Activated naive CD8-positive, alpha-beta T cell treated with anti-CD3 and anti-CD28 coated beads, Interleukin-2, amount 10 ng/mL, durations not matched to agents 7 days and 5 days (primary cell): Measurements from ENCODE around the gene S100B. TPM values are rescaled to one million over a fixed set of nuclear protein-coding genes. Genes with fewer than 3 reads are reported as not detected.
"Not testable (repeated sequence)": the region's sequence is repeated elsewhere in the genome, so short reads cannot be mapped to it uniquely, and the experiment has no call there.

Experiments
- ATAC-seq: fragments of 150-1000 bp; cut with Tn5 transposase; one replicate; pipeline ENCODE4 v1.10.0; 2021; ENCODE audit warnings: low read depth, moderate library complexity
- POLR2A ChIA-PET: fragments of 350-600 bp; sonication (Branson Sonifier 250); formaldehyde crosslinking; loops from one replicate; lab custom pipeline; 2021; ENCODE audit warnings: antibody characterized with exemption; lab: Charles Lee
- DNase-seq: peaks from one replicate; pipeline ENCODE4 v3.0.0; 2021
- H3K27ac Mint-ChIP-seq: one replicate; pipeline ENCODE4 v1.8.0; 2022; ENCODE audit warnings: mild to moderate bottlenecking, mixed read lengths
- H3K27me3 Mint-ChIP-seq: one replicate; pipeline ENCODE4 v1.8.0; 2022; ENCODE audit warnings: mild to moderate bottlenecking, moderate library complexity, mixed read lengths
- H3K36me3 Mint-ChIP-seq: one replicate; pipeline ENCODE4 v1.8.0; 2021; ENCODE audit warnings: mild to moderate bottlenecking, mixed read lengths
- H3K4me1 Mint-ChIP-seq: one replicate; pipeline ENCODE4 v1.8.0; 2021; ENCODE audit warnings: mixed read lengths
- H3K4me3 Mint-ChIP-seq: one replicate; pipeline ENCODE4 v1.8.0; 2022; ENCODE audit warnings: mild to moderate bottlenecking, moderate library complexity, mixed read lengths
- H3K9me3 Mint-ChIP-seq: one replicate; pipeline ENCODE4 v1.8.0; 2021; ENCODE audit warnings: mixed read lengths
- total RNA-seq, 2 experiments: library from RNA; stranded (reverse); gene quantifications; one replicate each; pipeline ENCODE4 v1.2.3, GENCODE V29; 2021

S100B gene
- total RNA-seq, 2 experiments from 2014 or later: 15.8 to 16.3 TPM

DNA sequence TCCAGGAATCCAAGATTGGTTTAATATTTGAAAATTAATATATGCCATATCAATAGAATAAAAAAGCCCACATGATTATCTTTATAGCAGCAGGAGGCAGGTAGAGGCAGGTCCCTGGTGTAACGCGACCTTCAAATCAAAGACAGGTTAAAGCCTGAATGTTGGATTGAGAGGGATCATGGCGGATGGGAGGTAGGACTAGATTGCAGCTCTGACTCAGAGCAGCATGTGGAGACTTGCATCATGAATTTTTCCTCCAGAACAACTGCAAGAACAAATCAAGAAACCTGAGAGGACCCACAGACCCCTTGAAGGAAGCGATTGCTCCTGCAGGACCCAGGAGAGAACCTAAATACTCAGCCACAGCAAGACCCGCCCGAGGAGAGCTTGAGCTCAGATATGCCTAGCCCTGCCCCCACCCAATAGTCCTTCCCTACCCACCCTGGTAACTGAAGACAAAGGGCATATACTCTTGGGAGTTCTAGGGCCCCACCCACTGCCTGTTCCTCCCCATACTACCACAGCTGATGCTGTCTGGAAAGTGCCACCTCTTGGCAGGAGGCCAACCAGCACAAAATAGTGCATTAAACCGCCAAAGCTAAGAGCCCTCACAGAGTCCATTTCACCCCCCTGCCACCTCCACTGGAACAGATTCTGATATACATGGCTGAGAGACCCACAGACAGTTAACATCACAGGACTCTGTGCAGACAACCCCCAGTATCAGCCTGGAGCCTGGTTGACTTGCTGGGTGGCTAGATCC is 19.5 kb downstream of the S100B start:
- H3K36me3 Mint-ChIP-seq: peaks cover 61% of the 10 kb centered on the region
- H3K4me3 Mint-ChIP-seq: no peak overlapping the region
- POLR2A ChIA-PET: interaction anchor here (1.3 kb wide), 1 partner anchor 21 kb away, joined by 3 read pairs; no protein-coding TSS in a partner anchor
- peaks cover 13% of the 10 kb centered on the region for H3K4me1 Mint-ChIP-seq
- peaks cover 32% of the 10 kb centered on the region for H3K9me3 Mint-ChIP-seq
- no peaks in the 10 kb centered on the region for H3K27me3 Mint-ChIP-seq
- DNase-seq (no peak), ATAC-seq (no peak)
- no peak overlapping the region for H3K27ac Mint-ChIP-seq

GRCh38 chr21:46581780-46582307 is 23.0 kb downstream of the S100B start:
- Mint-ChIP-seq H3K27me3 (no peaks in the 10 kb centered on the region), H3K9me3 (peaks cover 36% of the 10 kb centered on the region), H3K4me3 (no peak overlapping the region), H3K27ac (no peak overlapping the region), H3K4me1 (no peaks in the 10 kb centered on the region), H3K36me3 (peaks cover 61% of the 10 kb centered on the region)
- POLR2A ChIA-PET: interaction anchor here (1.0 kb wide), 1 partner anchor 51 kb away, joined by 3 read pairs; no protein-coding TSS in a partner anchor
- no peak for ATAC-seq
- no peak for DNase-seq

DNA sequence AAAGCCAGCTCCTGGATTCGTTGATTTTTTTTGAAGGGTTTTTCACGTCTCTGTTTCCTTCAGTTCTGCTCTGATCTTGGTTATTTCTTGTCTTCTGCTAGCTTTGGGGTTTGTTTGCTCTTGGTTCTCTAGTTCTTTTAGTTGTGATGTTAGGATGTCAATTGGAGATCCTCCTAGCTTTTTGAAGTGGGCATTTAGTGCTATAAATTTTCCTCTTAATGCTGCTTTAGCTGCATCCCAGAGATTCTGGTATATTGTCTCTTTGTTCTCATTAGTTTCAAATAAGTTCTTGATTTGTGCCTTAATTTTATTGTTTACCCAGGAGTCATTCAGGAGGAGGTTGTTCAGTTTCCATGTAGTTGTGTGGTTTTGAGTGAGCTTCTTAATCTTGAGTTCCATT is 25.5 kb downstream of the S100B start:
- ATAC-seq, H3K4me3 Mint-ChIP-seq, DNase-seq, H3K27ac Mint-ChIP-seq, H3K4me1 Mint-ChIP-seq, H3K27me3 Mint-ChIP-seq: not testable (repeated sequence)
- peaks cover 28% of the 10 kb centered on the region for H3K9me3 Mint-ChIP-seq
- POLR2A ChIA-PET: interaction anchor here (1.1 kb wide), 1 partner anchor 42 kb away, joined by 3 read pairs; no protein-coding TSS in a partner anchor
- peaks cover 51% of the 10 kb centered on the region for H3K36me3 Mint-ChIP-seq

DNA sequence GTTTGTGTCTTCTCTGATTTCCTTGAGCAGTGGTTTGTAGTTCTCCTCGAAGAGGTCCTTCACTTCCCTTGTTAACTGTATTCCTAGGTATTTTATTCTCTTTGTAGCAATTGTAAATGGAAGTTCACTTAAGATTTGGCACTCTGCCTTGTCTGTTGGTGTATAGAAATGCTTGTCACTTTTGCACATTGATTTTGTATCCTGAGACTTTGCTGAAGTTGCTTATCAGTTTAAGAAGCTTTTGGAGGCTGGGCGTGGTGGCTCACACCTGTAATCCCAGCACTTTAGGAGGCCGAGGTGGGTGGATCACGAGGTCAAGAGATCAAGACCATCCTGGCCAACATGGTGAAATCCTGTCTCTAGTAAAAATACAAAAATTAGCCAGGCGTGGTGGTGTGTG is 27.1 kb downstream of the S100B start:
- ATAC-seq, DNase-seq, POLR2A ChIA-PET, H3K4me3 Mint-ChIP-seq, H3K4me1 Mint-ChIP-seq, H3K27me3 Mint-ChIP-seq, H3K27ac Mint-ChIP-seq: not testable (repeated sequence)
- H3K9me3 Mint-ChIP-seq: peaks cover 28% of the 10 kb centered on the region
- H3K36me3 Mint-ChIP-seq: peaks cover 56% of the 10 kb centered on the region

DNA sequence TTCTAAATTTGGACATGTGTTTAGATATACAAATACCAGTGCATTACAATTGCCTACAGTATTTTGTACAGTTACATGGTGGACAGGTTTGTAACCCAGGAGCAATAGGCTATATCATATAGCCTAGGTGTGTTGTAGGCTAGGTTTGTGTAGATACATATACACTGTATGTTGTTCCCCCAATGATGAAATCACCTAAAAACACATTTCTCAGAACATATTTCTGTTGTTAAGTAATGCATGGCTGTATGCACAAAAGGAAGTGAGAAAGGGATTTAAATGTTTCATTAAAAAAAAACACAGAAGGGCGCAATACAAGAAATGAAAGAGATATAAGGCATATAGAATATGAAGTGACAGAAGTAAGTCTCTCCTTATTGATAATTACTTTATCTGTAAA is 32.0 kb downstream of the S100B start:
- ATAC-seq (no peak), DNase-seq (no peak)
- Mint-ChIP-seq H3K4me1 (peaks cover 5% of the 10 kb centered on the region), H3K4me3 (no peak overlapping the region), H3K9me3 (peaks cover 8% of the 10 kb centered on the region), H3K27me3 (no peaks in the 10 kb centered on the region), H3K27ac (no peak overlapping the region), H3K36me3 (peaks cover 53% of the 10 kb centered on the region)
- POLR2A ChIA-PET: no interaction called here

DNA sequence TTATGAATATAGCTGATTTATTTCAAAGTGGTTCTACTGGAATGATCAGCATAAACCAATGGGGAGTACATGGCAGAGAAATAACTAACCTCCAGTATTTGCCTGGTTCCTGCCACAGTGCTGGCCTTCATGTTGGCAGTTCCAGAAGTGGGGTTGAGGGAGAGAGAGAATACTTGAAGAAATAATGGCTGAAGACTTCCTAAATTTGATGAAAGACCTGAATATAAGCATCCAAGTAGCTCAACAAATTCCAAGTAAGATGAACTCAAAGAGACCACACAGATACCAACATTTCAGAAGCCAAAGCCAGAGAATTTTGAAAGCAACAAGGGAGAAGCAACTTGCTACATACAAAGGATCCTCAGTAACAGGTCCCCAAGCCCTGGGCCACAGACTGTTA is 34.3 kb downstream of the S100B start:
- no peak for DNase-seq
- POLR2A ChIA-PET: no interaction called here
- Mint-ChIP-seq H3K9me3 (peaks cover 4% of the 10 kb centered on the region), H3K27ac (no peak overlapping the region), H3K27me3 (no peaks in the 10 kb centered on the region), H3K4me3 (no peak overlapping the region), H3K36me3 (peaks cover 67% of the 10 kb centered on the region), H3K4me1 (peaks cover 7% of the 10 kb centered on the region)
- no peak for ATAC-seq

GRCh38 chr21:46570119-46570518 is 34.8 kb downstream of the S100B start:
- POLR2A ChIA-PET: no interaction called here
- DNase-seq (no peak), ATAC-seq (no peak)
- Mint-ChIP-seq H3K4me1 (peaks cover 5% of the 10 kb centered on the region), H3K27ac (no peak overlapping the region), H3K9me3 (peaks cover 4% of the 10 kb centered on the region), H3K27me3 (no peaks in the 10 kb centered on the region), H3K36me3 (peaks cover 65% of the 10 kb centered on the region), H3K4me3 (no peak overlapping the region)

- Mint-ChIP-seq H3K4me3 (no peak overlapping the region), H3K36me3 (peaks cover 61% of the 10 kb centered on the region), H3K27me3 (no peaks in the 10 kb centered on the region), H3K9me3 (peaks cover 4% of the 10 kb centered on the region), H3K27ac (no peak overlapping the region), H3K4me1 (peaks cover 5% of the 10 kb centered on the region)
- POLR2A ChIA-PET: no interaction called here
- no peak for DNase-seq
- ATAC-seq: no peak
Measured at GRCh38 chr21:46569081-46569480, 35.8 kb downstream of the S100B start.

GRCh38 chr21:46568562-46568961 is 36.3 kb downstream of the S100B start:
- ATAC-seq: no peak
- H3K9me3 Mint-ChIP-seq: peaks cover 4% of the 10 kb centered on the region
- POLR2A ChIA-PET: no interaction called here
- no peak overlapping the region for H3K4me3 Mint-ChIP-seq
- H3K4me1 Mint-ChIP-seq: peaks cover 5% of the 10 kb centered on the region
- peaks cover 61% of the 10 kb centered on the region for H3K36me3 Mint-ChIP-seq
- H3K27me3 Mint-ChIP-seq: no peaks in the 10 kb centered on the region
- no peak for DNase-seq
- H3K27ac Mint-ChIP-seq: no peak overlapping the region

- ATAC-seq (no peak), DNase-seq (no peak)
- H3K9me3 Mint-ChIP-seq: no peaks in the 10 kb centered on the region
- no peaks in the 10 kb centered on the region for H3K27me3 Mint-ChIP-seq
- no peak overlapping the region for H3K4me3 Mint-ChIP-seq
- POLR2A ChIA-PET: no interaction called here
- H3K36me3 Mint-ChIP-seq: peaks cover 58% of the 10 kb centered on the region
- H3K27ac Mint-ChIP-seq: no peak overlapping the region
- peaks cover 9% of the 10 kb centered on the region for H3K4me1 Mint-ChIP-seq
Measured at GRCh38 chr21:46567348-46567747, 37.5 kb downstream of the S100B start.

DNA sequence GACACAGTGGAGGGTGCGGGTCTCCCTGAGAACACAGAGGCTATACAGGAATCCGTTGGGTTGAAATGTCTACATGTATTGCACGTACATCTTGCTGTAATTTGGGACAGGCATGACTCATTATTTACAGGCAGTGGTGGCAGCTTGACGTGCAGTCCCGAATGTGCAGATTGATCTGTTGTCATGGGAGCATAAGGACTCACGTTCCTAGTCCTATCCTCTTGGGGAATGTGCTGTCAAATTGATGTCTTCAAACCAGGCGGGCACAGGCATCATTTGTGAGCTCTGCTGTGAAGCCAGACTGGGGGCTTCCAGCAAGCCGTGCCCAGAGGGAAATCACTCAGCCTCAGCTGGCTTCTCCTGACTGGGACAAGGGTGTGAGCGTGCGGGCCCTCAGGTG is 40.5 kb downstream of the S100B start:
- Mint-ChIP-seq H3K27me3 (no peaks in the 10 kb centered on the region), H3K27ac (no peak overlapping the region), H3K4me1 (peaks cover 39% of the 10 kb centered on the region), H3K4me3 (no peak overlapping the region), H3K36me3 (peaks cover 55% of the 10 kb centered on the region), H3K9me3 (no peaks in the 10 kb centered on the region)
- ATAC-seq: no peak
- DNase-seq: no peak
- POLR2A ChIA-PET: no interaction called here

- Mint-ChIP-seq H3K27ac (no peak overlapping the region), H3K36me3 (peaks cover 47% of the 10 kb centered on the region), H3K9me3 (no peaks in the 10 kb centered on the region), H3K27me3 (no peaks in the 10 kb centered on the region), H3K4me3 (no peak overlapping the region), H3K4me1 (peaks cover 42% of the 10 kb centered on the region)
- no peak for DNase-seq
- no peak for ATAC-seq
- POLR2A ChIA-PET: interaction anchor here (1.7 kb wide), 1 partner anchor 77 kb away, joined by 4 read pairs; no protein-coding TSS in a partner anchor
Measured at GRCh38 chr21:46562964-46563607, 41.8 kb downstream of the S100B start.

DNA sequence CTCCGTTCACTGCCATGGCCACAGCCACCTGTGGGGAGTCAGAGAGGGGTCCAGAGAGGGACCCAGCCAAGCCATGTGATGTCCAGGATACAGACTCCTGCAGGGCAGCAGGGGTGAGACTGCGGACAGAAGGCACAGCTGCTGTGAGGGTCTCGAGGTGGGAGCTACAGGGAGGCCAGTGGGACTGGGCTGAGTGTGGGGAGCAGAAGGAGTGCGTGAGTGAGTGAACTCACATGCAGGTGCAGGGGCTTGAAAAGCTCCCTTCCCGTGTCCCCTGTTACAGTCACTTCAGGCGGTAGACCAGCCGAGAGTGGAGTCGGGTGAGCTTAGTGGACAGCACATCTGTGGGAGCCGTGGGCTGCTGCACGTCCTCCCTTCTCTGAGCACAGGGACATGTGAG is 42.4 kb downstream of the S100B start:
- no peaks in the 10 kb centered on the region for H3K9me3 Mint-ChIP-seq
- peaks cover 42% of the 10 kb centered on the region for H3K4me1 Mint-ChIP-seq
- peaks cover 41% of the 10 kb centered on the region for H3K36me3 Mint-ChIP-seq
- POLR2A ChIA-PET: interaction anchor here (1.7 kb wide), 1 partner anchor 77 kb away, joined by 4 read pairs; no protein-coding TSS in a partner anchor
- DNase-seq (no peak), ATAC-seq (no peak)
- H3K27ac Mint-ChIP-seq: peak overlapping the region; percentile 98
- H3K4me3 Mint-ChIP-seq: no peak overlapping the region
- H3K27me3 Mint-ChIP-seq: no peaks in the 10 kb centered on the region
